GM12892 (cell line): ENCODE measurements around the gene ZSWIM6.

ENCODE experiments used
- POLR2A ChIP-seq: IDR thresholded peaks from 2 replicates; pipeline ENCODE4 v1.6.1; 2011; ENCODE audit warnings: low read depth, low read length, control low read depth
- POLR2AphosphoS5 ChIP-seq: IDR thresholded peaks from 2 replicates; pipeline ENCODE4 v1.6.1; 2011; ENCODE audit warnings: low read depth, low read length, control low read depth
- TAF1 ChIP-seq: IDR thresholded peaks from 2 replicates; pipeline ENCODE4 v1.6.1; 2011; ENCODE audit warnings: low read depth, mild to moderate bottlenecking, control low read depth, low read length, borderline replicate concordance

DNA sequence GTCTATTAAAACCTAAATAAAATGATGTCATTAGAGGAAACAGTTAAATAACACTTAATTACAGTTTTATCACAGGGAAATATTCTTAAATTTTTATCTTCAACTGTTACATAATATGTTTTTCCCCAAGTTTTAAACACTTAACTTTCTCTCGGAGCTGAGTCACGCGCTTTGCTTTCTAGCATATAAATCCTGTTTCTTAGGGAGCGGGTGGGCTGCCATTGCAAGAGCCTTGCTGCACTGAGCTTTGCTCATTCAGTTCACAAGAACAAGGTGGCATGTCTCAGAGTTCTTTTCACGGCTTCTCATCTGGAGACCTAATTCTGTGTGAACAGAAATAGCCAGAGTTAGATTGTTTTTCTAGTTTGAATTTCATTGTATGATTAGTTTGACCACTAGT, 166.1 kb downstream of the ZSWIM6 start:
- TF ChIP-seq POLR2AphosphoS5 (no peak), TAF1 (no peak), POLR2A (no peak)
